Liver (tissue), 9 donors: ENCODE measurements around the gene PRRT2. TPM values are rescaled to one million over a fixed set of nuclear protein-coding genes. Genes with fewer than 3 reads are reported as not detected.

Experiments
- DNase-seq: peaks from one replicate; pipeline ENCODE4 v3.0.0-alpha.2; 2017; ENCODE audit warnings: low spot score
- H3K27ac ChIP-seq, 2 donors: one replicate each; pipeline ENCODE4 v1.7.0; 2013; ENCODE audit warnings: inconsistent platforms in 2 of 2, low read length in 2 of 2, control low read depth in 1 of 2, low read depth in 1 of 2, mild to moderate bottlenecking in 1 of 2
- H3K27me3 ChIP-seq, 4 donors: one replicate each; pipeline versions ENCODE4 v1.6.1 to v1.7.0; 2013; ENCODE audit warnings: low read length in 3 of 4, inconsistent platforms in 1 of 4, mild to moderate bottlenecking in 1 of 4, moderate library complexity in 1 of 4; ENCODE audit not compliant: control insufficient read depth in 4 of 4, insufficient read depth in 4 of 4
- H3K36me3 ChIP-seq, 4 donors: one replicate each; pipeline versions ENCODE4 v1.6.1 to v1.7.0; 2013; ENCODE audit warnings: low read length in 3 of 4, mild to moderate bottlenecking in 3 of 4, low read depth in 1 of 4, moderate library complexity in 1 of 4; ENCODE audit not compliant: control insufficient read depth in 4 of 4, insufficient read depth in 3 of 4
- H3K4me1 ChIP-seq, 4 donors: one replicate each; pipeline versions ENCODE4 v1.6.1 to v1.7.0; 2013; ENCODE audit warnings: low read length in 3 of 4, mild to moderate bottlenecking in 3 of 4, moderate library complexity in 1 of 4; ENCODE audit not compliant: control insufficient read depth in 4 of 4, insufficient read depth in 4 of 4
- H3K4me3 ChIP-seq, 3 donors: one replicate each; pipeline versions ENCODE4 v1.6.1 to v1.7.0; 2013; ENCODE audit warnings: low read length in 3 of 3, control low read depth in 1 of 3, low read depth in 1 of 3, mild to moderate bottlenecking in 1 of 3
- H3K9ac ChIP-seq, 2 donors: one replicate each; pipeline ENCODE4 v1.7.0; 2013; ENCODE audit warnings: low read length in 2 of 2, mild to moderate bottlenecking in 2 of 2, moderate library complexity in 2 of 2, control low read depth in 1 of 2, low read depth in 1 of 2
- H3K9me3 ChIP-seq, 4 donors: one replicate each; pipeline versions ENCODE4 v1.6.1 to v1.7.0; 2013; ENCODE audit warnings: low read length in 3 of 4; ENCODE audit not compliant: control insufficient read depth in 4 of 4
- FOXA2 ChIP-seq: IDR thresholded peaks from 2 replicates; pipeline ENCODE4 v1.6.1; 2016; ENCODE audit warnings: antibody characterized with exemption
- GABPA ChIP-seq, 2 donors: IDR thresholded peaks in 1 of 2; conservative IDR thresholded peaks in 1 of 2; 2 replicates each; pipeline ENCODE4 v1.6.1; 2016; ENCODE audit warnings: antibody characterized with exemption in 2 of 2, mild to moderate bottlenecking in 1 of 2, moderate library complexity in 1 of 2
- NR2F2 ChIP-seq: IDR thresholded peaks from 2 replicates; pipeline ENCODE4 v1.6.1; 2016; ENCODE audit warnings: antibody characterized with exemption
- RXRA ChIP-seq, 2 donors: IDR thresholded peaks; 2 replicates each; pipeline ENCODE4 v1.6.1; 2017 to 2018; ENCODE audit warnings: antibody characterized with exemption in 2 of 2, mild to moderate bottlenecking in 1 of 2
- SP1 ChIP-seq: IDR thresholded peaks from 2 replicates; pipeline ENCODE4 v1.6.1; 2018; ENCODE audit warnings: antibody characterized with exemption, mild to moderate bottlenecking
- TAF1 ChIP-seq: conservative IDR thresholded peaks from 2 replicates; pipeline ENCODE4 v1.6.1; 2016; ENCODE audit warnings: antibody characterized with exemption, mild to moderate bottlenecking
- YY1 ChIP-seq: IDR thresholded peaks from 2 replicates; pipeline ENCODE4 v1.6.1; 2016; ENCODE audit warnings: antibody characterized with exemption, mild to moderate bottlenecking
- WGBS: extraction: QIAGEN DNeasy Blood & Tissue Kit; methylation state at CpG from one replicate; pipeline ENCODE4 v1.1.7; 2013; 5-methylcytosine and 5-hydroxymethylcytosine counted together
- polyA plus RNA-seq, 2 donors: library from polyadenylated mRNA; stranded (reverse) in 1 of 2; unstranded in 1 of 2; fragments of 200-250 nt in 1 of 2; fragments of >200 nt in 1 of 2; fragmentation: Nextera tagmentation in 1 of 2; extraction: Ambion mirVana in 1 of 2; gene quantifications; one replicate each; pipeline versions ENCODE4 v1.2.1 to v1.2.3, GENCODE V29; 2013 to 2015
- total RNA-seq, 2 donors: library from RNA; depleted of rRNA; stranded (reverse); fragments of >200 nt; gene quantifications; one replicate each; pipeline ENCODE4 v1.2.3, GENCODE V29; 2014
- TF ChIP-seq, protein P1 (sequence below): IDR thresholded peaks from 2 replicates; pipeline ENCODE4 v1.6.1; 2016; ENCODE audit warnings: antibody characterized with exemption
- TF ChIP-seq, protein P2 (sequence below): IDR thresholded peaks from 2 replicates; pipeline ENCODE4 v1.6.1; 2016; ENCODE audit warnings: antibody characterized with exemption
- TF ChIP-seq, protein P3 (sequence below): IDR thresholded peaks from 2 replicates; pipeline ENCODE4 v1.6.1; 2016; ENCODE audit warnings: antibody characterized with exemption, mild to moderate bottlenecking
- TF ChIP-seq, protein P4 (sequence below): IDR thresholded peaks from 2 replicates; pipeline ENCODE4 v1.6.1; 2016; ENCODE audit warnings: antibody characterized with exemption
- TF ChIP-seq, protein P5 (sequence below): fragments of 150-350 bp; IDR thresholded peaks from 2 replicates; pipeline ENCODE4 v1.5.1; 2017; ENCODE audit warnings: improper control_type of control experiment, low read depth, low read length; ENCODE audit not compliant: missing input control
- donor health status: healthy.
- donor health status: healthy.
- donor health status: healthy.
- donor health status: healthy.
- donor health status: healthy.

Gene PRRT2
- total and polyA plus RNA-seq, 4 donors: 0.09 to 0.59 (median 0.22) TPM

DNA sequence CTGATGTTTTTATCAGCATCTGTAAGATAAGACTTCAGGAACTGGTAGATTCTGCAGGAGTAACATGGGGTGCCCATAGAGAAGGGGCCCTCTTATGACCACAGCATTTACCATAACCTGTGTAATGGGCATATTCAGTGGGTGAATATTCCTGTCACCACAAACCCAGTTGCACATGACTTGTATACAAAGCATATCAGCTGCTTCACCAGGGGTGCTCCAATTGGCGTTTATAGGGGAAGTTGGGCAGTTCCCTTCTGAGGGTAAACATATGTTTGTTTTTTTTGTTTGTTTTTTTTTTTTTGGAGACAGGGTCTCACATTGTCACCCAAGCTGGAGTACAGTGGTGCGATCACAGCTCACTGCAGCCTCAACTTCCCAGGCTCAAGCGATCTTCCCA lies 45.4 kb upstream of the PRRT2 start:
- H3K4me1 ChIP-seq: peaks cover 8 to 51% (median 31%) of the 10 kb centered on the region in 4 donors
- H3K27me3 ChIP-seq: no peaks in the 10 kb centered on the region
- H3K4me3 ChIP-seq: no peak overlapping the region
- TF ChIP-seq, protein P1, sequence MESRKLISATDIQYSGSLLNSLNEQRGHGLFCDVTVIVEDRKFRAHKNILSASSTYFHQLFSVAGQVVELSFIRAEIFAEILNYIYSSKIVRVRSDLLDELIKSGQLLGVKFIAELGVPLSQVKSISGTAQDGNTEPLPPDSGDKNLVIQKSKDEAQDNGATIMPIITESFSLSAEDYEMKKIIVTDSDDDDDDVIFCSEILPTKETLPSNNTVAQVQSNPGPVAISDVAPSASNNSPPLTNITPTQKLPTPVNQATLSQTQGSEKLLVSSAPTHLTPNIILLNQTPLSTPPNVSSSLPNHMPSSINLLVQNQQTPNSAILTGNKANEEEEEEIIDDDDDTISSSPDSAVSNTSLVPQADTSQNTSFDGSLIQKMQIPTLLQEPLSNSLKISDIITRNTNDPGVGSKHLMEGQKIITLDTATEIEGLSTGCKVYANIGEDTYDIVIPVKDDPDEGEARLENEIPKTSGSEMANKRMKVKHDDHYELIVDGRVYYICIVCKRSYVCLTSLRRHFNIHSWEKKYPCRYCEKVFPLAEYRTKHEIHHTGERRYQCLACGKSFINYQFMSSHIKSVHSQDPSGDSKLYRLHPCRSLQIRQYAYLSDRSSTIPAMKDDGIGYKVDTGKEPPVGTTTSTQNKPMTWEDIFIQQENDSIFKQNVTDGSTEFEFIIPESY: no peak
- WGBS: 89% methylated on average over 3 of the region's 3 CpGs
- no peak for DNase-seq
- H3K9ac ChIP-seq: no peak overlapping the region
- no peaks in the 10 kb centered on the region for H3K9me3 ChIP-seq
- H3K36me3 ChIP-seq: no peaks in the 10 kb centered on the region
- no peak overlapping the region for H3K27ac ChIP-seq

DNA sequence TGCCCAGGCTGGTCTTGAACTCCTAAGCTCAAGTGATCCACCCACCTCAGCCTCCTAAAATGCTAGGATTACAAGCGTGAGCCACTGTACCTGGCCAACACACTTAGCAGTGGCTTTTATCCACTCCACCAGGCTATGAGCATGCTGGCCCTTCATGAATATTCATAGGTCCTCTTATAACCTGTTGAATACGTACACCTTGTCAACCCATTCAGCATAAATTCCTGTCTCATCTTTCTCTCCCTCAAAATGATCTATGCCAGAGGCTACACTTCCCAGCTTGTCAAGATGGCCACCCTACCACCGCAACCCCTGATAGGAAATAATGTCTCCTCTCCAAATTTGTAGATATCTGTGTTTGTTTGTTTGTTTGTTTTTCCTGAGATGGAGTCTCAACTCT lies 44.9 kb upstream of the PRRT2 start:
- Histone ChIP-seq H3K4me1 (peaks cover 3 to 49% (median 28%) of the 10 kb centered on the region in 4 donors), H3K36me3 (no peaks in the 10 kb centered on the region), H3K27ac (no peak overlapping the region), H3K9me3 (no peaks in the 10 kb centered on the region), H3K9ac (no peak overlapping the region), H3K27me3 (no peaks in the 10 kb centered on the region), H3K4me3 (no peak overlapping the region)
- TF ChIP-seq GABPA (IDR thresholded peaks at IDR 0.05 in 1 of 2, conservative IDR thresholded peaks at IDR 0.05 in 1 of 2): no peak
- no peak for TF ChIP-seq FOXA2
- TF ChIP-seq, protein P2, sequence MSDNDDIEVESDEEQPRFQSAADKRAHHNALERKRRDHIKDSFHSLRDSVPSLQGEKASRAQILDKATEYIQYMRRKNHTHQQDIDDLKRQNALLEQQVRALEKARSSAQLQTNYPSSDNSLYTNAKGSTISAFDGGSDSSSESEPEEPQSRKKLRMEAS: no peak
- no peak for TF ChIP-seq SP1
- TF ChIP-seq, protein P3, sequence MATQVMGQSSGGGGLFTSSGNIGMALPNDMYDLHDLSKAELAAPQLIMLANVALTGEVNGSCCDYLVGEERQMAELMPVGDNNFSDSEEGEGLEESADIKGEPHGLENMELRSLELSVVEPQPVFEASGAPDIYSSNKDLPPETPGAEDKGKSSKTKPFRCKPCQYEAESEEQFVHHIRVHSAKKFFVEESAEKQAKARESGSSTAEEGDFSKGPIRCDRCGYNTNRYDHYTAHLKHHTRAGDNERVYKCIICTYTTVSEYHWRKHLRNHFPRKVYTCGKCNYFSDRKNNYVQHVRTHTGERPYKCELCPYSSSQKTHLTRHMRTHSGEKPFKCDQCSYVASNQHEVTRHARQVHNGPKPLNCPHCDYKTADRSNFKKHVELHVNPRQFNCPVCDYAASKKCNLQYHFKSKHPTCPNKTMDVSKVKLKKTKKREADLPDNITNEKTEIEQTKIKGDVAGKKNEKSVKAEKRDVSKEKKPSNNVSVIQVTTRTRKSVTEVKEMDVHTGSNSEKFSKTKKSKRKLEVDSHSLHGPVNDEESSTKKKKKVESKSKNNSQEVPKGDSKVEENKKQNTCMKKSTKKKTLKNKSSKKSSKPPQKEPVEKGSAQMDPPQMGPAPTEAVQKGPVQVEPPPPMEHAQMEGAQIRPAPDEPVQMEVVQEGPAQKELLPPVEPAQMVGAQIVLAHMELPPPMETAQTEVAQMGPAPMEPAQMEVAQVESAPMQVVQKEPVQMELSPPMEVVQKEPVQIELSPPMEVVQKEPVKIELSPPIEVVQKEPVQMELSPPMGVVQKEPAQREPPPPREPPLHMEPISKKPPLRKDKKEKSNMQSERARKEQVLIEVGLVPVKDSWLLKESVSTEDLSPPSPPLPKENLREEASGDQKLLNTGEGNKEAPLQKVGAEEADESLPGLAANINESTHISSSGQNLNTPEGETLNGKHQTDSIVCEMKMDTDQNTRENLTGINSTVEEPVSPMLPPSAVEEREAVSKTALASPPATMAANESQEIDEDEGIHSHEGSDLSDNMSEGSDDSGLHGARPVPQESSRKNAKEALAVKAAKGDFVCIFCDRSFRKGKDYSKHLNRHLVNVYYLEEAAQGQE: no peak
- TF ChIP-seq, protein P4, sequence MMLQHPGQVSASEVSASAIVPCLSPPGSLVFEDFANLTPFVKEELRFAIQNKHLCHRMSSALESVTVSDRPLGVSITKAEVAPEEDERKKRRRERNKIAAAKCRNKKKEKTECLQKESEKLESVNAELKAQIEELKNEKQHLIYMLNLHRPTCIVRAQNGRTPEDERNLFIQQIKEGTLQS: no peak
- no peak for TF ChIP-seq TAF1
- TF ChIP-seq, protein P5, sequence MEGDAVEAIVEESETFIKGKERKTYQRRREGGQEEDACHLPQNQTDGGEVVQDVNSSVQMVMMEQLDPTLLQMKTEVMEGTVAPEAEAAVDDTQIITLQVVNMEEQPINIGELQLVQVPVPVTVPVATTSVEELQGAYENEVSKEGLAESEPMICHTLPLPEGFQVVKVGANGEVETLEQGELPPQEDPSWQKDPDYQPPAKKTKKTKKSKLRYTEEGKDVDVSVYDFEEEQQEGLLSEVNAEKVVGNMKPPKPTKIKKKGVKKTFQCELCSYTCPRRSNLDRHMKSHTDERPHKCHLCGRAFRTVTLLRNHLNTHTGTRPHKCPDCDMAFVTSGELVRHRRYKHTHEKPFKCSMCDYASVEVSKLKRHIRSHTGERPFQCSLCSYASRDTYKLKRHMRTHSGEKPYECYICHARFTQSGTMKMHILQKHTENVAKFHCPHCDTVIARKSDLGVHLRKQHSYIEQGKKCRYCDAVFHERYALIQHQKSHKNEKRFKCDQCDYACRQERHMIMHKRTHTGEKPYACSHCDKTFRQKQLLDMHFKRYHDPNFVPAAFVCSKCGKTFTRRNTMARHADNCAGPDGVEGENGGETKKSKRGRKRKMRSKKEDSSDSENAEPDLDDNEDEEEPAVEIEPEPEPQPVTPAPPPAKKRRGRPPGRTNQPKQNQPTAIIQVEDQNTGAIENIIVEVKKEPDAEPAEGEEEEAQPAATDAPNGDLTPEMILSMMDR: no peak
- 96% methylated on average over 3 of the region's 3 CpGs for WGBS
- no peak for DNase-seq

DNA sequence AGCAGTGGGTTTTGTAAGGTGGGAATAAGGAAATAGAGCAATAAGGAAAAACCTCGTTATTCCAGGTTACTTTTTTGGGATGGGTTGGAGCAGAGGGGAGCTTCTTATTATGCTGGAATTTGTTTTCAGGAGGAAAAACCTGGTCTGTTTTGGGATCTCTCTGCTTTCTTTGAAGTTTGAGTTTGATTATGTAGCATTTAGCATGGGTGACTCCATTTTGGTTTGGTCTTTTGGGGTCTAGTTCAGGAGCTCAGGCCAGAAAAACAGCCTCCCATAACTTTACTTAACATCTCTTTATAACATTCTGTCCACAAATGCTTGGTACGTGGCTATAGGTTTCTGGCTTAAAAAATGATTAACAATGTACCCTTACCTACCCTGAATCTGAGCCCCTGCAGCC lies 42.5 kb upstream of the PRRT2 start:
- Histone ChIP-seq H3K4me1 (peaks cover under 1 to 44% (median 28%) of the 10 kb centered on the region in 4 donors), H3K36me3 (no peaks in the 10 kb centered on the region), H3K9me3 (no peaks in the 10 kb centered on the region), H3K27me3 (no peaks in the 10 kb centered on the region), H3K4me3 (no peak overlapping the region), H3K9ac (no peak overlapping the region), H3K27ac (no peak overlapping the region)
- WGBS: 90% methylated on average over 2 of the region's 2 CpGs
- DNase-seq: no peak
- TF ChIP-seq, protein P5: no peak
- TF ChIP-seq TAF1 (no peak), FOXA2 (no peak), RXRA (IDR thresholded peaks at IDR 0.05) (no peak), NR2F2 (no peak), YY1 (no peak), SP1 (no peak)
- TF ChIP-seq, protein P3: no peak
